K562 (cell line): ENCODE measurements around the gene PLK5. TPM values are rescaled to one million over a fixed set of nuclear protein-coding genes. Genes with fewer than 3 reads are reported as not detected.
A peak's percentile ranks its signal among the peaks of the same experiment; 100 is the strongest.

Experiments
- ARID2 ChIP-seq: fragments of 450-650 bp; IDR thresholded peaks from 2 replicates; pipeline ENCODE4 v1.6.1; 2017; ENCODE audit warnings: antibody characterized with exemption, mild to moderate bottlenecking
- CBFB ChIP-seq: sonication (generic); formaldehyde crosslinking; IDR thresholded peaks from 2 replicates; pipeline ENCODE4 v1.4.0; 2020; ENCODE audit warnings: mild to moderate bottlenecking, missing genetic modification reagents
- CSDE1 ChIP-seq, 2 experiments: fragments of 450-650 bp; IDR thresholded peaks; 2 replicates each; pipeline ENCODE4 v1.6.1; 2016; ENCODE audit warnings: mild to moderate bottlenecking in 1 of 2
- GTF2F1 ChIP-seq: IDR thresholded peaks from 2 replicates; pipeline ENCODE4 v1.6.1; 2011; ENCODE audit warnings: low read depth, low read length, improper control_type of control experiment
- HDAC1 ChIP-seq, 2 experiments: fragments of 450-650 bp; IDR thresholded peaks; 2 replicates each; pipeline ENCODE4 v1.6.1; 2016 to 2017; ENCODE audit warnings: inconsistent platforms in 1 of 2, mild to moderate bottlenecking in 1 of 2, moderate library complexity in 1 of 2
- HDAC8 ChIP-seq: fragments of 450-650 bp; IDR thresholded peaks from 2 replicates; pipeline ENCODE4 v1.6.1; 2016; ENCODE audit warnings: mild to moderate bottlenecking, missing genetic modification characterization, moderate library complexity, missing compliant biosample characterization
- HLTF ChIP-seq: fragments of 450-650 bp; IDR thresholded peaks from 2 replicates; pipeline ENCODE4 v1.6.1; 2016
- KDM5B ChIP-seq: fragments of 200-600 bp; sonication (generic); IDR thresholded peaks from 2 replicates; pipeline ENCODE4 v1.6.1; 2012; ENCODE audit warnings: low read depth, mild to moderate bottlenecking, moderate library complexity, low read length, control low read depth, inconsistent platforms; ENCODE audit not compliant: insufficient replicate concordance
- LARP7 ChIP-seq: fragments of 450-650 bp; IDR thresholded peaks from 2 replicates; pipeline ENCODE4 v1.6.1; 2016
- SMARCA5 ChIP-seq: fragments of 450-650 bp; IDR thresholded peaks from 2 replicates; pipeline ENCODE4 v1.6.1; 2016
- SMARCB1 ChIP-seq: IDR thresholded peaks from 2 replicates; pipeline ENCODE4 v1.6.1; 2011; ENCODE audit warnings: improper control_type of control experiment, low read depth; ENCODE audit not compliant: insufficient read length
- SMARCE1 ChIP-seq: fragments of 450-650 bp; IDR thresholded peaks from 2 replicates; pipeline ENCODE4 v1.7.1; 2016; ENCODE audit warnings: mild to moderate bottlenecking
- TAF15 ChIP-seq: fragments of 200-400 bp; formaldehyde crosslinking; IDR thresholded peaks from 2 replicates; pipeline ENCODE4 v1.6.1; 2017; ENCODE audit warnings: mild to moderate bottlenecking, low read depth, low read length, moderate library complexity
- ZNF175 ChIP-seq: fragments of 200-800 bp; sonication (Bioruptor generic); IDR thresholded peaks from 2 replicates; pipeline ENCODE4 v1.6.1; 2016; ENCODE audit warnings: low read depth, mild to moderate bottlenecking, missing genetic modification characterization, missing compliant biosample characterization
- ZNF24 ChIP-seq: fragments of 450-650 bp; IDR thresholded peaks from 2 replicates; pipeline ENCODE4 v1.6.1; 2016
- polyA plus RNA-seq, 8 experiments: library from polyadenylated mRNA; depleted of rRNA in 4 of 8; stranded (reverse) in 5 of 8; unstranded in 3 of 8; fragments of >200 nt; fragmentation: Nextera tagmentation in 2 of 8; fragmentation: Illumina TruSeq in 1 of 8; extraction: Ambion mirVana in 2 of 8; extraction: Trizol in 1 of 8; gene quantifications; 2 replicates each; pipeline versions ENCODE4 v1.2.1 to v1.2.3, GENCODE V29; 2011 to 2014; ENCODE audit warnings: inconsistent platforms in 1 of 8, missing spikeins in 1 of 8
- total RNA-seq, 7 experiments: library from RNA; depleted of rRNA in 6 of 7; stranded (reverse); fragments of >200 nt in 6 of 7; fragmentation: Illumina TruSeq in 2 of 7; extraction: Trizol in 2 of 7; gene quantifications; 2 replicates each; pipeline versions ENCODE4 v1.2.1 to v1.2.3, GENCODE V29; 2011 to 2021; ENCODE audit warnings: low replicate concordance in 1 of 7
- TF ChIP-seq, protein P1 (sequence below): fragments of 150-350 bp; IDR thresholded peaks from 2 replicates; pipeline ENCODE4 v1.6.1; 2014; ENCODE audit warnings: low read depth, mild to moderate bottlenecking, low read length, borderline replicate concordance
- TF ChIP-seq, protein P2 (sequence below): fragments of 250-450 bp; sonication (Bioruptor Pico); IDR thresholded peaks from 2 replicates; pipeline ENCODE4 v1.4.0; 2020; ENCODE audit warnings: mild to moderate bottlenecking, moderate library complexity, borderline replicate concordance
- TF ChIP-seq, protein P3 (sequence below): fragments of 450-650 bp; formaldehyde crosslinking; IDR thresholded peaks from 2 replicates; pipeline ENCODE4 v1.4.0; 2022; ENCODE audit warnings: missing genetic modification characterization
- TF ChIP-seq, protein P4 (sequence below): sonication (generic); formaldehyde crosslinking; IDR thresholded peaks from 2 replicates; pipeline ENCODE4 v1.9.0; 2022; ENCODE audit warnings: mild to moderate bottlenecking, missing genetic modification reagents

Gene PLK5
- total and polyA plus RNA-seq, 9 of the 15 experiments (the other 6 are each of a cell fraction or from before 2014, with no cell fraction given) = 0.04 to 0.23 (median 0.11) TPM; not detected in 5

- TF ChIP-seq, protein P1, sequence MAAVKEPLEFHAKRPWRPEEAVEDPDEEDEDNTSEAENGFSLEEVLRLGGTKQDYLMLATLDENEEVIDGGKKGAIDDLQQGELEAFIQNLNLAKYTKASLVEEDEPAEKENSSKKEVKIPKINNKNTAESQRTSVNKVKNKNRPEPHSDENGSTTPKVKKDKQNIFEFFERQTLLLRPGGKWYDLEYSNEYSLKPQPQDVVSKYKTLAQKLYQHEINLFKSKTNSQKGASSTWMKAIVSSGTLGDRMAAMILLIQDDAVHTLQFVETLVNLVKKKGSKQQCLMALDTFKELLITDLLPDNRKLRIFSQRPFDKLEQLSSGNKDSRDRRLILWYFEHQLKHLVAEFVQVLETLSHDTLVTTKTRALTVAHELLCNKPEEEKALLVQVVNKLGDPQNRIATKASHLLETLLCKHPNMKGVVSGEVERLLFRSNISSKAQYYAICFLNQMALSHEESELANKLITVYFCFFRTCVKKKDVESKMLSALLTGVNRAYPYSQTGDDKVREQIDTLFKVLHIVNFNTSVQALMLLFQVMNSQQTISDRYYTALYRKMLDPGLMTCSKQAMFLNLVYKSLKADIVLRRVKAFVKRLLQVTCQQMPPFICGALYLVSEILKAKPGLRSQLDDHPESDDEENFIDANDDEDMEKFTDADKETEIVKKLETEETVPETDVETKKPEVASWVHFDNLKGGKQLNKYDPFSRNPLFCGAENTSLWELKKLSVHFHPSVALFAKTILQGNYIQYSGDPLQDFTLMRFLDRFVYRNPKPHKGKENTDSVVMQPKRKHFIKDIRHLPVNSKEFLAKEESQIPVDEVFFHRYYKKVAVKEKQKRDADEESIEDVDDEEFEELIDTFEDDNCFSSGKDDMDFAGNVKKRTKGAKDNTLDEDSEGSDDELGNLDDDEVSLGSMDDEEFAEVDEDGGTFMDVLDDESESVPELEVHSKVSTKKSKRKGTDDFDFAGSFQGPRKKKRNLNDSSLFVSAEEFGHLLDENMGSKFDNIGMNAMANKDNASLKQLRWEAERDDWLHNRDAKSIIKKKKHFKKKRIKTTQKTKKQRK = no peak
- no peak for TF ChIP-seq SMARCA5
- no peak for TF ChIP-seq ZNF24
- peak; percentile 39; the same call in 1 of the 2 replicates for TF ChIP-seq ARID2
- peak in 1 of 2 experiments; percentile 74; a peak in 2 of 4 replicates for TF ChIP-seq HDAC1 (IDR thresholded peaks at IDR 0.05)
- 0 out of 2 replicates have a peak, but pooled peaks have one; percentile 34 for TF ChIP-seq SMARCE1
- TF ChIP-seq, protein P2, sequence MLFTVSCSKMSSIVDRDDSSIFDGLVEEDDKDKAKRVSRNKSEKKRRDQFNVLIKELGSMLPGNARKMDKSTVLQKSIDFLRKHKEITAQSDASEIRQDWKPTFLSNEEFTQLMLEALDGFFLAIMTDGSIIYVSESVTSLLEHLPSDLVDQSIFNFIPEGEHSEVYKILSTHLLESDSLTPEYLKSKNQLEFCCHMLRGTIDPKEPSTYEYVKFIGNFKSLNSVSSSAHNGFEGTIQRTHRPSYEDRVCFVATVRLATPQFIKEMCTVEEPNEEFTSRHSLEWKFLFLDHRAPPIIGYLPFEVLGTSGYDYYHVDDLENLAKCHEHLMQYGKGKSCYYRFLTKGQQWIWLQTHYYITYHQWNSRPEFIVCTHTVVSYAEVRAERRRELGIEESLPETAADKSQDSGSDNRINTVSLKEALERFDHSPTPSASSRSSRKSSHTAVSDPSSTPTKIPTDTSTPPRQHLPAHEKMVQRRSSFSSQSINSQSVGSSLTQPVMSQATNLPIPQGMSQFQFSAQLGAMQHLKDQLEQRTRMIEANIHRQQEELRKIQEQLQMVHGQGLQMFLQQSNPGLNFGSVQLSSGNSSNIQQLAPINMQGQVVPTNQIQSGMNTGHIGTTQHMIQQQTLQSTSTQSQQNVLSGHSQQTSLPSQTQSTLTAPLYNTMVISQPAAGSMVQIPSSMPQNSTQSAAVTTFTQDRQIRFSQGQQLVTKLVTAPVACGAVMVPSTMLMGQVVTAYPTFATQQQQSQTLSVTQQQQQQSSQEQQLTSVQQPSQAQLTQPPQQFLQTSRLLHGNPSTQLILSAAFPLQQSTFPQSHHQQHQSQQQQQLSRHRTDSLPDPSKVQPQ (CRISPR knock-in tag) = no peak
- TF ChIP-seq LARP7 = peak; percentile 72; the same call in 1 of the 2 replicates
- TF ChIP-seq GTF2F1 = no peak
- TF ChIP-seq ZNF175 (CRISPR knock-in tag) = no peak
- TF ChIP-seq CBFB (CRISPR knock-in tag) = no peak
- TF ChIP-seq SMARCB1 = no peak
- no peak for TF ChIP-seq HDAC8 (tag)
- peak; percentile 41 to 66; a peak in 1 of 4 replicates for TF ChIP-seq CSDE1 (IDR thresholded peaks at IDR 0.05)
- TF ChIP-seq, protein P3, sequence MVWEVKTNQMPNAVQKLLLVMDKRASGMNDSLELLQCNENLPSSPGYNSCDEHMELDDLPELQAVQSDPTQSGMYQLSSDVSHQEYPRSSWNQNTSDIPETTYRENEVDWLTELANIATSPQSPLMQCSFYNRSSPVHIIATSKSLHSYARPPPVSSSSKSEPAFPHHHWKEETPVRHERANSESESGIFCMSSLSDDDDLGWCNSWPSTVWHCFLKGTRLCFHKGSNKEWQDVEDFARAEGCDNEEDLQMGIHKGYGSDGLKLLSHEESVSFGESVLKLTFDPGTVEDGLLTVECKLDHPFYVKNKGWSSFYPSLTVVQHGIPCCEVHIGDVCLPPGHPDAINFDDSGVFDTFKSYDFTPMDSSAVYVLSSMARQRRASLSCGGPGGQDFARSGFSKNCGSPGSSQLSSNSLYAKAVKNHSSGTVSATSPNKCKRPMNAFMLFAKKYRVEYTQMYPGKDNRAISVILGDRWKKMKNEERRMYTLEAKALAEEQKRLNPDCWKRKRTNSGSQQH = peak; percentile 76; the same call in 1 of the 2 replicates
- TF ChIP-seq KDM5B = no peak
- no peak for TF ChIP-seq TAF15
- peak; percentile 74 for TF ChIP-seq HLTF
- TF ChIP-seq, protein P4, sequence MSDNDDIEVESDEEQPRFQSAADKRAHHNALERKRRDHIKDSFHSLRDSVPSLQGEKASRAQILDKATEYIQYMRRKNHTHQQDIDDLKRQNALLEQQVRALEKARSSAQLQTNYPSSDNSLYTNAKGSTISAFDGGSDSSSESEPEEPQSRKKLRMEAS (CRISPR knock-in tag) = peak; percentile 65
Measured at GRCh38 chr19:1524287-1524971, 552 bp downstream of the PLK5 start (continued).
